Right forelimb (tissue), 1 donor: ENCODE measurements around the gene SMIM41.
"Not testable (repeated sequence)": the region's sequence is repeated elsewhere in the genome, so short reads cannot be mapped to it uniquely, and the experiment has no call there.

Source experiments
- DNase-seq: peaks from one replicate; pipeline ENCODE4 v3.0.0-alpha.2; 2018

Gene SMIM41

GRCh38 chr12:52085682-52086180, 6.2 kb downstream of the SMIM41 start:
- no peak for DNase-seq

- DNase-seq, result no peak
Observed at GRCh38 chr12:52086366-52086765, 6.9 kb downstream of the SMIM41 start.

GRCh38 chr12:52086944-52087835, 7.7 kb downstream of the SMIM41 start:
- no peak for DNase-seq

GRCh38 chr12:52087961-52088820, 8.7 kb downstream of the SMIM41 start:
- DNase-seq, result no peak

GRCh38 chr12:52089491-52089890, 10.0 kb downstream of the SMIM41 start:
- DNase-seq, result no peak

GRCh38 chr12:52090291-52090690, 10.8 kb downstream of the SMIM41 start:
- DNase-seq, result no peak

- no peak for DNase-seq
Observed at GRCh38 chr12:52091061-52091460, 11.6 kb downstream of the SMIM41 start.

GRCh38 chr12:52091869-52092268, 12.4 kb downstream of the SMIM41 start:
- DNase-seq, result no peak

- no peak for DNase-seq
Observed at GRCh38 chr12:52093346-52093745, 13.8 kb downstream of the SMIM41 start.

GRCh38 chr12:52096332-52097044, 17.0 kb downstream of the SMIM41 start:
- DNase-seq, result no peak

GRCh38 chr12:52097045-52097666, 17.7 kb downstream of the SMIM41 start:
- no peak for DNase-seq

- DNase-seq, result not testable (repeated sequence)
Observed at GRCh38 chr12:52104431-52105089, 25.1 kb downstream of the SMIM41 start.

- not testable (repeated sequence) for DNase-seq
Observed at GRCh38 chr12:52116222-52117125, 37.0 kb downstream of the SMIM41 start.

GRCh38 chr12:52117806-52118475, 38.4 kb downstream of the SMIM41 start:
- DNase-seq, result not testable (repeated sequence)

GRCh38 chr12:52119398-52120254, 40.1 kb downstream of the SMIM41 start:
- DNase-seq, result no peak

- no peak for DNase-seq
Observed at GRCh38 chr12:52120951-52121823, 41.7 kb downstream of the SMIM41 start.

- DNase-seq, result peak; percentile 69
Observed at GRCh38 chr12:52121824-52122539, 42.5 kb downstream of the SMIM41 start.

GRCh38 chr12:52122540-52122871, 43.0 kb downstream of the SMIM41 start:
- no peak for DNase-seq
